Panc1 (cell line): ENCODE results near the gene MMD2. TPM values are rescaled to one million over a fixed set of nuclear protein-coding genes. Genes with fewer than 3 reads are reported as not detected.

Experiments
- ATAC-seq: fragments of 200-7000 bp; cut with Tn5 transposase; 2 replicates; pipeline ENCODE4 v1.9.1; 2020; ENCODE audit warnings: mild to moderate bottlenecking, moderate library complexity
- BruUV-seq: library from RNA; stranded (reverse); fragments of 400-500 nt; replicated peaks from 2 replicates; lab custom pipeline; 2021; lab: Mats Ljungman, UMichigan
- CTCF ChIA-PET: fragments of 300-600 bp; sonication (Branson Sonifier 250); formaldehyde crosslinking; loops from one replicate; lab custom pipeline; 2022; ENCODE audit warnings: antibody characterized with exemption; lab: Charles Lee
- POLR2A ChIA-PET: fragments of 300-600 bp; sonication (Branson Sonifier 250); formaldehyde crosslinking; loops from one replicate; lab custom pipeline; 2022; ENCODE audit warnings: antibody characterized with exemption; lab: Charles Lee
- DNase-seq: peaks from one replicate; pipeline ENCODE4 v3.0.0-alpha.2; 2010; ENCODE audit warnings: low read depth, low spot score
- H3K27ac ChIP-seq: 2 replicates; pipeline ENCODE4 v1.5.1; 2011; ENCODE audit warnings: mild to moderate bottlenecking, low read length, inconsistent platforms
- H3K27me3 ChIP-seq: fragments of 200-500 bp; sonication (Bioruptor generic); 2 replicates; pipeline ENCODE4 v1.6.0; 2014; ENCODE audit warnings: low read length, inconsistent platforms; ENCODE audit not compliant: control insufficient read depth, insufficient read depth
- H3K36me3 ChIP-seq: fragments of 200-500 bp; sonication (Bioruptor generic); 2 replicates; pipeline ENCODE4 v1.5.1; 2014; ENCODE audit warnings: inconsistent platforms, mild to moderate bottlenecking, low read length, moderate library complexity; ENCODE audit not compliant: control insufficient read depth, insufficient read depth
- H3K4me1 ChIP-seq: 2 replicates; pipeline ENCODE4 v1.5.1; 2011; ENCODE audit warnings: inconsistent platforms, mild to moderate bottlenecking, low read length, moderate library complexity; ENCODE audit not compliant: control insufficient read depth, insufficient read depth
- H3K4me3 ChIP-seq, 2 experiments: 2 replicates each; pipeline ENCODE4 v1.5.1; 2011 to 2012; ENCODE audit warnings: low read depth in 2 of 2, low read length in 2 of 2, mild to moderate bottlenecking in 2 of 2, inconsistent platforms in 1 of 2, moderate library complexity in 1 of 2
- H3K9me3 ChIP-seq: fragments of 200-500 bp; sonication (Bioruptor generic); 2 replicates; pipeline ENCODE4 v1.5.1; 2014; ENCODE audit warnings: low read depth, mild to moderate bottlenecking, inconsistent platforms, low read length, moderate library complexity; ENCODE audit not compliant: control insufficient read depth, insufficient read depth
- POLR2AphosphoS5 ChIP-seq: IDR thresholded peaks from 2 replicates; pipeline ENCODE4 v1.6.1; 2012; ENCODE audit warnings: mild to moderate bottlenecking, low read depth, low read length, moderate library complexity
- SIN3A ChIP-seq: IDR thresholded peaks from 2 replicates; pipeline ENCODE4 v1.6.1; 2012; ENCODE audit warnings: low read depth, mild to moderate bottlenecking, low read length, moderate library complexity, borderline replicate concordance; ENCODE audit not compliant: insufficient read depth
- TCF7L2 ChIP-seq: IDR thresholded peaks from 2 replicates; pipeline ENCODE4 v1.6.1; 2011; ENCODE audit warnings: mild to moderate bottlenecking, low read depth, low read length, inconsistent platforms
- in situ Hi-C: cut with HindIII; loops from 2 replicates; pipeline ENCODE4 v1.10.0; 2016; ENCODE audit warnings: low sequenced_read_pairs, low pct_unique_long_range_greater_than_20kb
- intact Hi-C: fragments of 100-400 bp; cut with micrococcal nuclease; formaldehyde crosslinking; loops from one replicate; pipeline ENCODE4 v1.10.0; 2022; ENCODE audit not compliant: unreplicated experiment
- total RNA-seq: library from RNA; stranded (reverse); gene quantifications from one replicate; pipeline ENCODE4 v1.2.1, GENCODE V29; 2021; ENCODE audit not compliant: unreplicated experiment
- TF ChIP-seq, protein P1 (sequence below): fragments of 450-650 bp; IDR thresholded peaks from 2 replicates; pipeline ENCODE4 v1.5.1; 2017; ENCODE audit warnings: mild to moderate bottlenecking
- TF ChIP-seq, protein P2 (sequence below), 2 experiments: IDR thresholded peaks; 2 replicates each; pipeline ENCODE4 v1.6.1; 2011 to 2012; ENCODE audit warnings: low read depth in 2 of 2, control low read depth in 1 of 2, low read length in 1 of 2, mild to moderate bottlenecking in 1 of 2, moderate library complexity in 1 of 2; ENCODE audit not compliant: insufficient read depth in 1 of 2

Gene MMD2
- total RNA-seq, 1 experiment from 2014 or later: not detected

DNA sequence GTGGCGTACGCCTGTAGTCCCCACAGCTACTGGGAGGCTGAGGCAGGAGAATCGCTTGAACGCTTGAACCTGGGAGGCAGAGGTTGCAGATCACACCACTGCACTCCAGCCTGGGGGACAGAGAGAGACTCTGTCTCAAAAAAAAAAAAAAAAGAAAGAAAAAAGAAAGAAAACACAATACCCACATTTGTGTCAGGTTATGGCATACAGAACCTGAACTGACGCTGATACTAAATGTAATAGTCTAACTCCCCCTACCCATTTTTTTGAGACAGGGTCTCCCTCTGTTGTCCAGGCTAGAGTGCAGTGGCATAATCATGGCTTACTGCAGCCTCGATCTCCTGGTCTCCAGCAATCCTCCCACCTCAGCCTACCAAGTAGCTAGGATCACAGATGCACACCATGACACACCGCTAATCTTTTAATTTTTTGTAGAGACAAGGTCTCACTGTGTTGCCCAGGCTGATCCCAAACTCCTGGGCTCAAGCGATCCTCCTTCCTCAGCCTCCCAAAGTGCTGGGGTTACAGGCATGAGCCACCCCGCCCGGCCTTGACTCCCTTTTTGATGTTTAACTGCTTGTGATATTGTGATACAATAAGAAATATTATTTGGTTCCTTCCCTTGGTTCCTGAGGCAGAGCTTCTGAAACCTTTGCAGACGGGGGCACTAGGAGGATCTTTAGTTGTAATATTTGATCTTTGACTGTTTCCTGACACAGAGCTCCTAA, 6.5 kb upstream of the MMD2 start:
- H3K27me3 ChIP-seq: no peaks in the 10 kb centered on the region
- ATAC-seq: no peak
- no peak for DNase-seq
- intact Hi-C loops: no loop called here
- H3K4me3 ChIP-seq: no peak overlapping the region
- TF ChIP-seq SIN3A (no peak), TCF7L2 (no peak), POLR2AphosphoS5 (no peak)
- TF ChIP-seq, protein P1, sequence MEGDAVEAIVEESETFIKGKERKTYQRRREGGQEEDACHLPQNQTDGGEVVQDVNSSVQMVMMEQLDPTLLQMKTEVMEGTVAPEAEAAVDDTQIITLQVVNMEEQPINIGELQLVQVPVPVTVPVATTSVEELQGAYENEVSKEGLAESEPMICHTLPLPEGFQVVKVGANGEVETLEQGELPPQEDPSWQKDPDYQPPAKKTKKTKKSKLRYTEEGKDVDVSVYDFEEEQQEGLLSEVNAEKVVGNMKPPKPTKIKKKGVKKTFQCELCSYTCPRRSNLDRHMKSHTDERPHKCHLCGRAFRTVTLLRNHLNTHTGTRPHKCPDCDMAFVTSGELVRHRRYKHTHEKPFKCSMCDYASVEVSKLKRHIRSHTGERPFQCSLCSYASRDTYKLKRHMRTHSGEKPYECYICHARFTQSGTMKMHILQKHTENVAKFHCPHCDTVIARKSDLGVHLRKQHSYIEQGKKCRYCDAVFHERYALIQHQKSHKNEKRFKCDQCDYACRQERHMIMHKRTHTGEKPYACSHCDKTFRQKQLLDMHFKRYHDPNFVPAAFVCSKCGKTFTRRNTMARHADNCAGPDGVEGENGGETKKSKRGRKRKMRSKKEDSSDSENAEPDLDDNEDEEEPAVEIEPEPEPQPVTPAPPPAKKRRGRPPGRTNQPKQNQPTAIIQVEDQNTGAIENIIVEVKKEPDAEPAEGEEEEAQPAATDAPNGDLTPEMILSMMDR: no peak
- TF ChIP-seq, protein P2, sequence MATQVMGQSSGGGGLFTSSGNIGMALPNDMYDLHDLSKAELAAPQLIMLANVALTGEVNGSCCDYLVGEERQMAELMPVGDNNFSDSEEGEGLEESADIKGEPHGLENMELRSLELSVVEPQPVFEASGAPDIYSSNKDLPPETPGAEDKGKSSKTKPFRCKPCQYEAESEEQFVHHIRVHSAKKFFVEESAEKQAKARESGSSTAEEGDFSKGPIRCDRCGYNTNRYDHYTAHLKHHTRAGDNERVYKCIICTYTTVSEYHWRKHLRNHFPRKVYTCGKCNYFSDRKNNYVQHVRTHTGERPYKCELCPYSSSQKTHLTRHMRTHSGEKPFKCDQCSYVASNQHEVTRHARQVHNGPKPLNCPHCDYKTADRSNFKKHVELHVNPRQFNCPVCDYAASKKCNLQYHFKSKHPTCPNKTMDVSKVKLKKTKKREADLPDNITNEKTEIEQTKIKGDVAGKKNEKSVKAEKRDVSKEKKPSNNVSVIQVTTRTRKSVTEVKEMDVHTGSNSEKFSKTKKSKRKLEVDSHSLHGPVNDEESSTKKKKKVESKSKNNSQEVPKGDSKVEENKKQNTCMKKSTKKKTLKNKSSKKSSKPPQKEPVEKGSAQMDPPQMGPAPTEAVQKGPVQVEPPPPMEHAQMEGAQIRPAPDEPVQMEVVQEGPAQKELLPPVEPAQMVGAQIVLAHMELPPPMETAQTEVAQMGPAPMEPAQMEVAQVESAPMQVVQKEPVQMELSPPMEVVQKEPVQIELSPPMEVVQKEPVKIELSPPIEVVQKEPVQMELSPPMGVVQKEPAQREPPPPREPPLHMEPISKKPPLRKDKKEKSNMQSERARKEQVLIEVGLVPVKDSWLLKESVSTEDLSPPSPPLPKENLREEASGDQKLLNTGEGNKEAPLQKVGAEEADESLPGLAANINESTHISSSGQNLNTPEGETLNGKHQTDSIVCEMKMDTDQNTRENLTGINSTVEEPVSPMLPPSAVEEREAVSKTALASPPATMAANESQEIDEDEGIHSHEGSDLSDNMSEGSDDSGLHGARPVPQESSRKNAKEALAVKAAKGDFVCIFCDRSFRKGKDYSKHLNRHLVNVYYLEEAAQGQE (IDR thresholded peaks at IDR 0.05; ENCODE audit: insufficient read depth in 1 of 2, low read depth in 2 of 2, low read length in 1 of 2): no peak
- no peaks in the 10 kb centered on the region for H3K9me3 ChIP-seq
- no TSS peak for BruUV-seq
- ChIA-PET CTCF (no interaction called here), POLR2A (no interaction called here)
- no peaks in the 10 kb centered on the region for H3K36me3 ChIP-seq
- H3K27ac ChIP-seq: no peak overlapping the region
- in situ Hi-C loops: no loop called here
- no peaks in the 10 kb centered on the region for H3K4me1 ChIP-seq

DNA sequence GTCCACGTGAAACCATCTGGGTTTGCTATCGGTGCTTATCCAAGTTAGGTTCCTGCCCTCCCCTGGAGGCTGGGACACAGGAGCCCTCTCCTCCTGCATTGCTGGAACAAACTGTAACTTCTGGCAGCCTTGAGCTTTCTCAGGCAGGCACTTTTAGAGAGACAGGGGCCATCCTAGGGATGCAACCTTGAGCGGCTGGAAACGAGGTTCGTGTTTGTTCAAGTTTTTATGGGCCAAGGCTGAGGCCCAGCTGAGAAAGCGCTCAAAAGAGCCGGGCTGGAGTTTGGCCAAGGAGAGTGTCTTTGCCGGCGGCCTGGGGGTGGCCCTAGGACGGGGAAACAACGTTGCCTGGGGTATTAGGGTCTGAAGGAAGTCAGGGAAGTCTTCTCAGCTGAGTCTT, 5.5 kb upstream of the MMD2 start:
- ATAC-seq (no peak), DNase-seq (no peak)
- in situ Hi-C loops (no loop called here), intact Hi-C loops (no loop called here)
- TF ChIP-seq SIN3A (no peak), TCF7L2 (no peak), POLR2AphosphoS5 (no peak)
- TF ChIP-seq, protein P1: no peak
- H3K27me3 ChIP-seq: no peaks in the 10 kb centered on the region
- ChIA-PET CTCF (no interaction called here), POLR2A (no interaction called here)
- no peaks in the 10 kb centered on the region for H3K9me3 ChIP-seq
- no peaks in the 10 kb centered on the region for H3K36me3 ChIP-seq
- no peaks in the 10 kb centered on the region for H3K4me1 ChIP-seq
- H3K27ac ChIP-seq: no peak overlapping the region
- no peak overlapping the region for H3K4me3 ChIP-seq
- no TSS peak for BruUV-seq
